GM19468 (cell line): ENCODE measurements around the gene PIP5KL1.
"Not testable (repeated sequence)": the region's sequence is repeated elsewhere in the genome, so short reads cannot be mapped to it uniquely, and the experiment has no call there.

Source experiments
- ATAC-seq: cut with Tn5 transposase; IDR thresholded peaks from one replicate; pipeline ENCODE4 v1.9.1; 2021; ENCODE audit warnings: mild to moderate bottlenecking, moderate library complexity, moderate number of reproducible peaks; ENCODE audit not compliant: unreplicated experiment; ENCODE audit errors: extremely low read depth

The PIP5KL1 gene

GRCh38 chr9:127897193-127897692 is 33.3 kb downstream of the PIP5KL1 start:
- no peak for ATAC-seq

GRCh38 chr9:127896395-127897192 is 34.0 kb downstream of the PIP5KL1 start:
- no peak for ATAC-seq

GRCh38 chr9:127895811-127896210 is 34.8 kb downstream of the PIP5KL1 start:
- no peak for ATAC-seq

GRCh38 chr9:127893392-127893791 is 37.2 kb downstream of the PIP5KL1 start:
- ATAC-seq: no peak

GRCh38 chr9:127892831-127893230 is 37.7 kb downstream of the PIP5KL1 start:
- ATAC-seq: no peak

- ATAC-seq: no peak
These were observed 40.5 kb downstream of the PIP5KL1 start for GRCh38 chr9:127890053-127890452.

GRCh38 chr9:127887792-127888191 is 42.8 kb downstream of the PIP5KL1 start:
- ATAC-seq: no peak

- no peak for ATAC-seq
These were observed 44.1 kb downstream of the PIP5KL1 start for GRCh38 chr9:127886401-127886972.

GRCh38 chr9:127885508-127886281 is 44.9 kb downstream of the PIP5KL1 start:
- no peak for ATAC-seq

GRCh38 chr9:127884976-127885490 is 45.5 kb downstream of the PIP5KL1 start:
- no peak for ATAC-seq

GRCh38 chr9:127884427-127884911 is 46.1 kb downstream of the PIP5KL1 start:
- ATAC-seq: no peak

- ATAC-seq: no peak
These were observed 46.6 kb downstream of the PIP5KL1 start for GRCh38 chr9:127883959-127884358.

- not testable (repeated sequence) for ATAC-seq
These were observed 48.9 kb downstream of the PIP5KL1 start for GRCh38 chr9:127881715-127882114.

- no peak for ATAC-seq
These were observed 50.4 kb downstream of the PIP5KL1 start for GRCh38 chr9:127880143-127880542.

GRCh38 chr9:127878652-127879390 is 51.8 kb downstream of the PIP5KL1 start:
- ATAC-seq: no peak

- ATAC-seq: no peak
These were observed 52.5 kb downstream of the PIP5KL1 start for GRCh38 chr9:127878001-127878651.

- no peak for ATAC-seq
These were observed 53.0 kb downstream of the PIP5KL1 start, which contains the start of gene AK1 for GRCh38 chr9:127877566-127877998. TSS of gene AK1 (minus strand) at chr9:127877675. CDS start at chr9:127874617, 3,058 bp downstream.

- no peak for ATAC-seq
These were observed 53.6 kb downstream of the PIP5KL1 start for GRCh38 chr9:127876764-127877562.
